ENCODE results near the gene TLNRD1.

GRCh38 chr15:80988148-80988796 lies 12.5 kb upstream of the TLNRD1 start:
- TF ChIP-seq CTCF (IDR thresholded peaks at IDR 0.05) (no peak), SIN3A (IDR thresholded peaks at IDR 0.05; ENCODE audit: borderline replicate concordance, insufficient read depth, low read depth, low read length) (no peak), POLR2AphosphoS5 (IDR thresholded peaks at IDR 0.05; ENCODE audit: low read depth, low read length) (no peak)
